GM19023 (cell line): Measurements from ENCODE around the gene SULT1B1.
"Not testable (repeated sequence)": the region's sequence is repeated elsewhere in the genome, so short reads cannot be mapped to it uniquely, and the experiment has no call there.

ENCODE experiments used
- ATAC-seq: cut with Tn5 transposase; IDR thresholded peaks from one replicate; pipeline ENCODE4 v1.9.1; 2021; ENCODE audit warnings: mild to moderate bottlenecking, moderate library complexity; ENCODE audit not compliant: unreplicated experiment

Gene SULT1B1

GRCh38 chr4:69760455-69760854 lies at the start of gene SULT1B1:
SULT1B1 (minus strand) TSS chr4:69760620; CDS start chr4:69755217, 5,403 bp downstream.
- ATAC-seq = no peak

DNA sequence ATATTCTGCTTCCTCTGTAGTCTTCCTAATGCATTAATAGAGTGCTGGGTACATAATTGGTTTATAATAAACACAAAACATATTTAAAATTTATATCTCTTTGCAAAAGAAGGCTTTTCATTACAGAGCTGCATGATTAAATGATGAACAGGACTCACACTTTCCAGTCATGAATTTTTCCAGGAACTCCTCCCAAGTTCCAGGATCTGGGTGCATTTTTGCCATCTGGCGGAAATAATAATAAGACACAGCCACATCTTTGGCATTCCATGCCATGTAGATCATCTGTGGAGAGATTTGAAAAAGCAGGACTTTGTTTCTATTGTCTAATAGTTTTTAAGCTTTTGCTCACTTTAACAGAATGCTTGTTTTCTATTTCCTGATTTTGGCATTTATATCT lies 40.2 kb upstream of the SULT1B1 start:
- ATAC-seq = no peak

DNA sequence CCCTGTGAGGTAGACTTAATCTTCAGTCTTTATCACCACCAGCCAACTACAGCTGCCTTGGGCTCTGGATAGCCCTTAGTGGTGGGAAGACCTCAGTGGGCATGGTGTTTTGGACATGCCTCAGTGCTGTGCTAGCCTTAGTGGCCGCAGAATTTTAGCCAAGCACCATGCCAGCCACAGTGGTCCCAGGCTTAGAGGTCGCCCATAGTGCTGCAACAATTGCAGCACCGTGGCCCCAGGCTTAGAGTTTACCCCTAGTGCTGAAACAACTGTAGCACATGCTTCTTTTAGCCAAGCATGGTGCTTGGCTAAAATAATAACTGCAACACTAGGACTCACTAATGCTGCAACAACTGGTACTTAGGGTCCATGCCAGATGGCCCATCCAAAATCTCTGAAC lies 38.9 kb upstream of the SULT1B1 start:
- no peak for ATAC-seq

DNA sequence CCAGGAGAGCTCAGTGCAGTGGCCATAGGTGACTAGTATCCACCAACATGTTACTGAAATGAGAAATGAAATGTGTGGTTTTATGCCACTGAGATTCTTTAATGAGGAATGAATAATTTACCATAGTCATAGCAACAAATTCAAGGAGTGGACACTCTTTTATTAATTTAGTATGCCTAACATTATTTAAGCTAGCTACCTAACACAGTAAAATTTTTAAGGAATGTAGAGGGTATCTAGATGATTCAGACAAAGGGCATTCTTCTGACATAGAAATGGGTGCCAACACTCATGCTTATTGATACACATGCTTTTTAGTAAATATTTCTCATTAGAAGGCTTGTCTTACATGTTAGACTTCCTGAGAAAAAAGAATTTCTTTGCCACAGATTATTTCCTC lies 33.3 kb upstream of the SULT1B1 start:
- no peak for ATAC-seq

- ATAC-seq = no peak
These were observed 27.5 kb upstream of the SULT1B1 start for GRCh38 chr4:69787879-69788278.

DNA sequence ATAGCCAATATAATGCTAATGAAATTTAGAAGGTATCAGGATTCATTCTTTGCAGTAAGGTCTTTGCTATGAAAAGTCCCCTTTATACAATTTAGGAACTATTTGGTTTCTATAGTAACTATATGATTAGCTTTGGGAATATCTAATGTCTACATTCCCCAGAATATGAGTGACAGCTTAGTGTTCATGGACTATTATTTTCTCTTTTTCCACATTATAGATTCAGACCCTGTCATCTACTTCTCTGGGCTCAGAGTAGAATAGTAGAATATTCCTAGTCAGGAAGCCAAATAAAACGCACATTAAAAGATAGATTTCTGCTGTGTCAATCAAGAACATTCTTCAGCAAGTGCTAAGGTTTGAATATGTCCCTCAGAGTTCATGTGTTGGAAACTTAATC lies 26.1 kb upstream of the SULT1B1 start:
- ATAC-seq = no peak

GRCh38 chr4:69785211-69785831 lies 24.9 kb upstream of the SULT1B1 start:
- ATAC-seq = no peak

- ATAC-seq = no peak
These were observed 22.4 kb upstream of the SULT1B1 start for GRCh38 chr4:69782651-69783310.

DNA sequence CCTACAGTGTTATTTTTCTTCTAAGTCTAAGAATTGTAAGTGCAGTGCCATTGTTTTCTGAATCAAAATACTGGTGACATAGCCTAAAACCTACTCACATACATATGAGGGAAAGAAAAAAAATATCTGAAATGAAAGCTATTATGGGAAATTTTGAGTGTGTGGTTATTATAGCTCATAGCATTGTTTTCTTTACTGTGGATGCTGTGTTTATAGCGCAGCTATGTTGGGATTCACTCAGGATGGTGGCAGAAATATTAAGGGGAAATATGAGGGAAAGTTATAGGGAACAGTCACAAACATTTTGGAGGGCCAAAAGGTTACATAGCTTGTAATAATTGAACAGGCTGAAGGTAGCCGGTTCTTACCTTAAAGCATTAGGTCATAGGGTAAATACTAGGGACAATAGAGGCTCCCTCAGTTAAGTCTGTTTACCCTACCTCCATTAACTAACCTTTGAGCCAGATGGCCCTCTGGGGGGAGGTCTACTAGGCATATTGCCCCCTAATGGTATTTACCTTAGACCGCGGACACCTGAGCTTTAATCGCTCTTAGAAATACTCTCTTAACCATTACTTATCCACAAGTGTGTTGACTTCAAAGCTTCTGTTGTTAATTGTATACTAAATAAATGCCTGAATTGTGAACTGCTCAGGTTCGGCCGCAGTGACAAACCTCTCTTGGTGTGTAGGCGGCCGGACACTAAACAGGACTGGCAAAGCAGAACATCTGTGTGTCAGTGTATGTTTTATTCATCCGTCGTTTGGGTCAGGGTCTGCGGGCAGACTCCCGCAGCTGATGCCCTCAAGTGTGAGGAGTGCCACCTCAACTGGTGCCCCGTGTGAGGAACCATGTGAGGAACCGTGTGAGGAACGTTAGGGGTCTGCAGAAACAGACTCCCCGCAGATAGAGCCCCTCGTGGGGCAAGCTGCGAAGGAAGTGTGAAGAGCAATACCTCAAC lies 21.3 kb upstream of the SULT1B1 start:
- ATAC-seq = no peak

- ATAC-seq = no peak
These were observed 19.7 kb upstream of the SULT1B1 start for GRCh38 chr4:69780141-69780540.

DNA sequence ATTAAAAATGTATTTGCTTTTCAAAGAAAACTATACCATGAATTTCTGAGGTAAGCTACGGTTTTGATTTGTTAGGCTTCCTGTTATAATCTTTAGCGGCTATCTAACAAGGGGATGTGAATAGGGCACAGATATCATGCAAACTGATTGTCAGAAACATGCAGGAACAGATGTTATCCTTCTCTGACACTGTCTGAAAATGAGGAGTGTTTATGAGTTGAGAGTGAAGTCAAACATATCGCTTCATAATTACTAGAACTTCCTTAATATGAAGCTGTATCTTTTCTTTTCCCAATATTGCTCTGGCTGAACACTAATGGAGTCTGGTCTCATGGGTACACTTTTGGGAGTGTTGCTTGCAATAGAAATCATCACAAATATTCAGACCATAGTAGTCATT lies 16.3 kb upstream of the SULT1B1 start:
- no peak for ATAC-seq

DNA sequence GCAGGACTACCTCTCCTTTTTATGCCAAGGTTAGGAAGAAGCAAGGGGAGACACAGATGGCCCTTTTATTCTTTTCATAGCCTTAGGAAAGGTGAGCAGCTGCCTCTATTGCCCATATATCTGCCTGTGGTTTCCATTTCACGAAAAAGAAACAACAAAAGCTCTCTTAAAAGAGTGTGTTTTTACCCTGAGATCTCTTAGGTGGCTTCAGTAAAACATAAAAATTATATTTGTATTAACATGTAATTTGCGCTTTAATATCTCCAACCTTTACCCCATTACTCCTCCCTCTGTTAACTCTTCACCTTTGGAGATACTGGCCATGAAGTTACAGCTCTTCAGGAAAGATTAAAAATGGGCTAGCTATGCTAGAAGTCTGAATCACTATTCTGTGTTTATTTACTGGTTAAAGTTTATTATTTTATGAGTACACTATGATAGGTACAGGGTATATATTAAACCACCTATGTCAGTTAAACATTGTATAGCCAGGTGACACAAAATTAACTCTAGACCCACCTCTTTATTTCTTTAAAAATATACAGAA lies 15.0 kb upstream of the SULT1B1 start:
- ATAC-seq = no peak

DNA sequence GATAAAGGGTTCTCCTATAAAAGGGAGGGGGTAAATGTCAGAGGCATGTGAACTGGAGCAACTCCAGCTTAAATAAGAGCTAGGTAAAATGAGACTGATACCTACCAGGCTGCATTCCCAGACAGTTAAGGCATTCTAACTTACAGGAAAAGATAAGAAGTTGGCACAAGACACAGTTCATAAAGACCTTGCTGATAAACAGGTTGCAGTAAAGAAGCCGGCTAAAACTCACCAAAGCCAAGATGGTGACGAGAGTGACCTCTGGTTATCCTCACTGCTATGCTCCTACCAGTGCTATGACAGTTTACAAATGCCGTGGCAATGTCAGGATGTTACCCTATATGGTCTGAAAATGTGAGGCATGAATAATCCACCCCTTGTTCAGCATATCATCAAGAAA lies 13.1 kb upstream of the SULT1B1 start:
- ATAC-seq = no peak

DNA sequence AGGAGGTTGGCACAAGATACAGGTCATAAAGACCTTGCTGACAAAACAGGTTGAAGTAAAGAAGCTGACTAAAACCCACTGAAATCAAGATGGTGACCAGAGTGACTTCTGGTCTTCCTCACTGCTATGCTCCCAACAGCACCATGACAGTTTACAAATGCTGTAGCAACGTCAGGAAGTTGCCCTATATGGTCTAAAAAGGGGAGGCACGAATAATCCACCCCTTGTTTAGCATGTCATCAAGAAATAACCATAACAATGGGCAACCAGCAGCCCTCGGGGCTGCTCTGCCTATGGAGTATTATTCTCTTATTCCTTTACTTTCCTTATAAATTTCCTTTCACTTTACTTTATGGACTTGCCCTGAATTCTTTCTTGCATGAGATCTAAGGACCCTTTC lies 8.1 kb upstream of the SULT1B1 start:
- not testable (repeated sequence) for ATAC-seq

- ATAC-seq = no peak
These were observed 5.3 kb upstream of the SULT1B1 start for GRCh38 chr4:69765751-69766150.

- no peak for ATAC-seq
These were observed 3.9 kb upstream of the SULT1B1 start for GRCh38 chr4:69764311-69764710.

DNA sequence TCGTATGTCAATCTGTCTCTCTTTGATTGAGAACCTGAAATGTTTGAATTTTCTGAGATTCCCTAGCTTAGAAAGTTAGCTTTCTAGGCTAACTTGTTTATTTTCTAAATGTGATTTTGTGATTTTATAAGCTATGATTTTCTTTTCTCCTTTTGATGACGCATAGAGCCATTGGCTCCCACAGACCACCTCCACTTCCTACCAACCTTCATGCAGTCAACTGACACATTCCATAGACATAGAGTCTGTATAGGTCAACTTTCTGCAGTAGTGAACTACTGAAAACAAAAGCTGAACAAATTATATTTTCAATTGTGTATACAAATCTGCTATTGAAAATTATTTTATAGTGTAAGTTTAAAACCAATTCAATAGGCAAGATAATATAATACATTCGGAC lies 2.8 kb upstream of the SULT1B1 start:
- no peak for ATAC-seq

GRCh38 chr4:69759189-69759604 lies 1.2 kb downstream of the SULT1B1 start:
- no peak for ATAC-seq

DNA sequence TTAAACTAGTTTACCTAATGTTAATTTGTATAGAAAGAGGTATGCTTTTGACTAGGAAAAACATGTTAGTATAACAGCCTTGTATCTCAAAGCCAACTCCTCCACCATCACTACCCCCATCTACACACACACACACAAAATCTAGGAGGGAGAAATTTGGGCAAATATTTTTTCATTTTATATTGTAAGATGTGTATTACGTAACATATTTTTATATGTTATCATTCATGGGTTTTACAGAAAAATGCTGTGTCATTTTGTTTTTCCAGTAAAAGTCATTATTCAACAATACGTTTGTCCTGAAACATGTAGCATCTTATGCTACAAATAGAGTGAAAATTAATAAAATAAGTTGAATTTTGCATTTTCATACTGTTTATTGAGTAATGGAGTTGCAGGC lies 3.0 kb downstream of the SULT1B1 start:
- ATAC-seq = no peak

GRCh38 chr4:69754926-69755580 lies 5.4 kb downstream of the SULT1B1 start:
- ATAC-seq = no peak

GRCh38 chr4:69753686-69754085 lies 6.7 kb downstream of the SULT1B1 start:
- no peak for ATAC-seq
